Nephron progenitor cell (in vitro differentiated cells): ENCODE results near the gene ZNF282.

Experiments
- DNase-seq: peaks from one replicate; pipeline ENCODE4 v3.0.0; 2021
- H3K27ac Mint-ChIP-seq: 2 replicates; pipeline ENCODE4 v1.8.0; 2021; ENCODE audit warnings: mild to moderate bottlenecking, moderate library complexity, mixed read lengths
- H3K27me3 Mint-ChIP-seq: 2 replicates; pipeline ENCODE4 v1.8.0; 2021; ENCODE audit warnings: mild to moderate bottlenecking, low read depth, mixed read lengths; ENCODE audit not compliant: poor library complexity
- H3K36me3 Mint-ChIP-seq: 2 replicates; pipeline ENCODE4 v1.8.0; 2021; ENCODE audit warnings: low read depth, mixed read lengths
- H3K4me1 Mint-ChIP-seq: 2 replicates; pipeline ENCODE4 v1.8.0; 2021; ENCODE audit warnings: mixed read lengths
- H3K4me3 Mint-ChIP-seq: 2 replicates; pipeline ENCODE4 v1.8.0; 2021; ENCODE audit warnings: mild to moderate bottlenecking, moderate library complexity, mixed read lengths
- H3K9me3 Mint-ChIP-seq: 2 replicates; pipeline ENCODE4 v1.8.0; 2021; ENCODE audit warnings: mild to moderate bottlenecking, moderate library complexity, mixed read lengths
- TF ChIP-seq, protein P1 (sequence below): fragments of 200-600 bp; sonication (generic); IDR thresholded peaks from 2 replicates; pipeline ENCODE4 v1.5.0; 2021; ENCODE audit warnings: antibody characterized with exemption

Gene ZNF282

DNA sequence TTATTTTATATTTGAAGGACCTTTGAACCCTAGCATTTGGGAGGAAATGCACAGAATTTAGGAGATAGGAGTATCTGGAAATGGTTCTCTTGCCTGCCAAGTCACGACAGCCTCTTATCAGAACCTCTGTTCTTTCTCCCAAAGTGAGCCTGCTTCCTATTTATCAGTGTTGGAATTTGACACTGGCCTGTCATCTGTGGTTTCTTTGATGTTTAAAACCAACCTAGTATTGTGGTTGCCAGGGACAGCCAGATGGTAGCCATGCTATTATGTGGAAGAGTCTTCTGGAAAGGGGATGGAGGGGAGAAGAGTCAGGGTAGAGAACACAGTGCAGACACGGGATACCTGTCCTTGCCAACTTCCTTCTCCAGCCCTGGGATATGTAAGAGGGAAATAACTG, 21.1 kb downstream of the ZNF282 start:
- Mint-ChIP-seq H3K36me3 (peaks cover 85% of the 10 kb centered on the region), H3K27me3 (peaks cover 4% of the 10 kb centered on the region), H3K9me3 (no peaks in the 10 kb centered on the region), H3K27ac (no peak overlapping the region), H3K4me1 (peaks cover 7% of the 10 kb centered on the region), H3K4me3 (no peak overlapping the region)
- no peak for DNase-seq
- TF ChIP-seq, protein P1, sequence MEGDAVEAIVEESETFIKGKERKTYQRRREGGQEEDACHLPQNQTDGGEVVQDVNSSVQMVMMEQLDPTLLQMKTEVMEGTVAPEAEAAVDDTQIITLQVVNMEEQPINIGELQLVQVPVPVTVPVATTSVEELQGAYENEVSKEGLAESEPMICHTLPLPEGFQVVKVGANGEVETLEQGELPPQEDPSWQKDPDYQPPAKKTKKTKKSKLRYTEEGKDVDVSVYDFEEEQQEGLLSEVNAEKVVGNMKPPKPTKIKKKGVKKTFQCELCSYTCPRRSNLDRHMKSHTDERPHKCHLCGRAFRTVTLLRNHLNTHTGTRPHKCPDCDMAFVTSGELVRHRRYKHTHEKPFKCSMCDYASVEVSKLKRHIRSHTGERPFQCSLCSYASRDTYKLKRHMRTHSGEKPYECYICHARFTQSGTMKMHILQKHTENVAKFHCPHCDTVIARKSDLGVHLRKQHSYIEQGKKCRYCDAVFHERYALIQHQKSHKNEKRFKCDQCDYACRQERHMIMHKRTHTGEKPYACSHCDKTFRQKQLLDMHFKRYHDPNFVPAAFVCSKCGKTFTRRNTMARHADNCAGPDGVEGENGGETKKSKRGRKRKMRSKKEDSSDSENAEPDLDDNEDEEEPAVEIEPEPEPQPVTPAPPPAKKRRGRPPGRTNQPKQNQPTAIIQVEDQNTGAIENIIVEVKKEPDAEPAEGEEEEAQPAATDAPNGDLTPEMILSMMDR: no peak

DNA sequence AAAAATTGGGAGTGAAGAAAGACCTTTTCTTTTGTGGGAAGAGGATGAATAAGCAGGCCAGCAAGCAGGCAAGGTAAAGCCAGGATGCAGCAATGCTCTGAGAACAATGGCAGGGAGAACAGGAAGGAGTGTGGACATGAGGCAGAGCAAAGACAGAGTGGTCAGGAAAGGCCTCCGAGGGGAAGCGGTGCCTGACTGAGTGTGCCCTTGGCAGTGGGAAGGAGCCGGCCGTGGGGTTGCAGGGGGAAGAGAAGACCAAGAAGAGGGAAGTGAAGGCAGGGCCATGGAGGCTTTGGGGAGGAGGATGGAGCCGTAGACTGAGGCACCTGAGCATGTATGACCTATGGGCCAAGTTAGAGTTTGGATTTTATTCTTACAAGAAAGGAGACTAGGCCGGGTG, 22.2 kb downstream of the ZNF282 start:
- peaks cover 81% of the 10 kb centered on the region for H3K36me3 Mint-ChIP-seq
- peak overlapping the region; percentile 18 for H3K27ac Mint-ChIP-seq
- DNase-seq: no peak
- TF ChIP-seq, protein P1: no peak
- no peaks in the 10 kb centered on the region for H3K9me3 Mint-ChIP-seq
- no peak overlapping the region for H3K4me3 Mint-ChIP-seq
- peaks cover 7% of the 10 kb centered on the region for H3K4me1 Mint-ChIP-seq
- H3K27me3 Mint-ChIP-seq: peaks cover 4% of the 10 kb centered on the region

DNA sequence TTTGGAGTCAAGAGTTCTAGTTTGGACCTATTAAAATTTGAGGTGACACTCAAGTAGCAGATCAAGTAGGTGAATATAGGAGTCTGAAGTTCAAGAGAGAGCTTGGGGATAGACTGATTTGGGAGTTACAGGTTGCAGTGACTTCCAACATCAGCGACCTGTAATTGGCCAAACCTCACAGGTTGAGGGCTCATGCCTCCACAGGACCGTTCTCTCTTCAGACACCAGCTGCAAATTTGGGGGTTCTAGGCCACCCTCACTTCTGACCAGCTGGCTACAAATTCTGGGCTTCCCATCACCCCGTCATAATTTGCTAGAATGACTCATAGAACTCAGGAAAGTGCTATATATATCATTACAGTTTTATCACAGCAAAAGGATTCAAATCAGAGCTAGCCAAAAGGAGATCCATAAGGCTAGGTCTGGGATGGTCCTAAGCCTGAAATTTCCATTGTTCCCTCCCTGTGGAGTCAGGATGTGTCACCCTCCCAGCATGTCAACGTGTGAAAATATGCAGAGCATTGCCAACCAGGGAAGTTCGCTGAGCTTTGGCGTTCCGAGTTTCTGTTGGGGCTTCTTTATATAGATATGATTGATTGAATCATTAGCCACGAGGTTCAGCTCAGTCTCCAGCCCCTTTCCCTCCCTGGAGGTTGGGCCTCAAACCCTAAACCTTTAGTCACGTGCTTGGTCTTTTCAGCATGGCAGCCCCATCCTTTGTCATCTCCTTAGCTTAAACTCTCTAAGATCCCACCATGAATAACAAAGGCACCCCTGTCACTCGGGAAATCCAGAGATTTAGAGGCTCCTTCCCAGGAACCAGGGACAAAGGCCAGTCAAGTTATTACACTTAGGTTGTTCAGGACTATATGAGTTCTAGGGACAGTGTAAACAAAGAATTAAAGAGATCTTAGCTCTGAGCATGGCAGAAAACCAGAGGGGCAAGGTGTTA, 23.4 kb downstream of the ZNF282 start:
- H3K4me3 Mint-ChIP-seq: no peak overlapping the region
- DNase-seq: no peak
- peak overlapping the region; percentile 43 for H3K27ac Mint-ChIP-seq
- H3K27me3 Mint-ChIP-seq: peaks cover 4% of the 10 kb centered on the region
- H3K4me1 Mint-ChIP-seq: peaks cover 7% of the 10 kb centered on the region
- TF ChIP-seq, protein P1: no peak
- no peaks in the 10 kb centered on the region for H3K9me3 Mint-ChIP-seq
- peaks cover 71% of the 10 kb centered on the region for H3K36me3 Mint-ChIP-seq

DNA sequence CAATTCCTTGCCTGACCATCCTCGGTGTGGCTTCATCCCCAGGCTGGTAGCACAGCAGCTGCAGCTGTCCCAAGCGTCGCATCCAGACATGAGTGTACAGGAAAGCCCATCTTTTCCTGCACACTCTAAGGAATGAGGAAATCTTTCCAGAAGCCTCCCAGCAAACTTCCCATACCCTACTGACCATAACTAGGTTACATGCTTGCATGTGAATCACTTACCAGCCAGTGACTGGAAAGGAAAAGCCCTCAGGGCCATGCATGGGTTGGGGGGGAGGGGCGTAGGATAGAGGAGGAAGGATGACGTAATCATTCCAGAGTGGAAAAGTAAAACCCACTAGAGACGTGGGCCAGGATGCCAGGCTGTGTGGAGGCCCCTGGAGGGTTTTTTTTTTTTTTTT, 25.2 kb downstream of the ZNF282 start:
- Mint-ChIP-seq H3K27ac (no peak overlapping the region), H3K27me3 (peaks cover 4% of the 10 kb centered on the region), H3K4me3 (no peak overlapping the region), H3K36me3 (peaks cover 60% of the 10 kb centered on the region), H3K4me1 (peaks cover 7% of the 10 kb centered on the region), H3K9me3 (no peaks in the 10 kb centered on the region)
- TF ChIP-seq, protein P1: no peak
- no peak for DNase-seq

DNA sequence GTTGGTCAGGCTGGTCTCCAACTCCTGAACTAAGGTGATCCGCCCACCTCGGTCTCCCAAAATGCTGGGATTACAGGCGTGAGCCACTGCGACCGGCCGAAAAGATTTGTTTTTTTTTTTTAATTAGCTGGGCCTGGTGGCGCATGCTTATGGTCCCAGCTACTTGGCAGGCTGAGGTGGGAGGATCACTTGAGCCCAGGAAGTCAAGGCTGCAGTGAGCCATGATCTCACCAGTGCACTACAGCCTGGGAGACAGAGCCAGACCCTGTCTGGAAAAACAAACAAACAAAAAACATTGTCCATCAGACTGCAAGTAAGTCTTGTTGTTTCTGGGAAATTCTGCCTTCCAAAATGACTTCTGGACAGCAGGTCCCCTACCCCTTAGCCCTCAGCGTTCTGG, 27.8 kb downstream of the ZNF282 start:
- Mint-ChIP-seq H3K27ac (no peak overlapping the region), H3K36me3 (peaks cover 43% of the 10 kb centered on the region), H3K9me3 (no peaks in the 10 kb centered on the region), H3K4me1 (peaks cover 7% of the 10 kb centered on the region), H3K27me3 (peaks cover 4% of the 10 kb centered on the region), H3K4me3 (no peak overlapping the region)
- TF ChIP-seq, protein P1: no peak
- DNase-seq: no peak

- peaks cover 4% of the 10 kb centered on the region for H3K27me3 Mint-ChIP-seq
- no peak for DNase-seq
- peaks cover 37% of the 10 kb centered on the region for H3K36me3 Mint-ChIP-seq
- TF ChIP-seq, protein P1: no peak
- H3K4me3 Mint-ChIP-seq: no peak overlapping the region
- H3K4me1 Mint-ChIP-seq: peaks cover 7% of the 10 kb centered on the region
- H3K9me3 Mint-ChIP-seq: no peaks in the 10 kb centered on the region
- no peak overlapping the region for H3K27ac Mint-ChIP-seq
Measured at GRCh38 chr7:149223761-149224160, 28.4 kb downstream of the ZNF282 start.
